Measurements from ENCODE around the gene VAV2. TPM values are rescaled to one million over a fixed set of nuclear protein-coding genes. Genes with fewer than 3 reads are reported as not detected.

The VAV2 gene
- total RNA-seq, 6 experiments from 2014 or later = 17.6 to 24.5 (median 21.7) TPM

DNA sequence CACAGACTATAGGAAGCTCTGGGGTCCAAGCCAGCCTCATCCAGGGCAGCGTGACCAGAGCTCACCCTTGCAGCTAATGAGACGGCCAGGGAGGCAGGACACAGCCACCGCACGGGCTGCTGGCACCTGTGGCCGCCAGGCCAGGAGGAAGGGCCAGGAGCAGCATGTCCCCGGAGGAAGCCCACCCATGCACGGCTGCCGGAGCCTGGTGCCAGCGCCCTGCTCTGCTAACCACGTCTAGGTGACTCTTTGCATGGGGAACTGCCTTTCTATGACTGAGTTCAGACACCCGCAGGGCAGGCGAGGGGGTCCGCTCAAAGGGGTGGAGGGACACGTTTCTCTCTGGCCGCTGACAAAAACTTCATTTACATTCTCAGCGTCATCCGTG, 185.5 kb downstream of the VAV2 start:
- Mint-ChIP-seq H3K4me3 (no peak overlapping the region), H3K36me3 (ENCODE audit: low read depth) (no peaks in the 10 kb centered on the region), H3K27ac (no peak overlapping the region), H3K27me3 (ENCODE audit: insufficient read depth) (peaks cover 2% of the 10 kb centered on the region), H3K4me1 (ENCODE audit: low read depth) (peaks cover 9% of the 10 kb centered on the region), H3K9me3 (no peaks in the 10 kb centered on the region)
- TF ChIP-seq, protein P1, sequence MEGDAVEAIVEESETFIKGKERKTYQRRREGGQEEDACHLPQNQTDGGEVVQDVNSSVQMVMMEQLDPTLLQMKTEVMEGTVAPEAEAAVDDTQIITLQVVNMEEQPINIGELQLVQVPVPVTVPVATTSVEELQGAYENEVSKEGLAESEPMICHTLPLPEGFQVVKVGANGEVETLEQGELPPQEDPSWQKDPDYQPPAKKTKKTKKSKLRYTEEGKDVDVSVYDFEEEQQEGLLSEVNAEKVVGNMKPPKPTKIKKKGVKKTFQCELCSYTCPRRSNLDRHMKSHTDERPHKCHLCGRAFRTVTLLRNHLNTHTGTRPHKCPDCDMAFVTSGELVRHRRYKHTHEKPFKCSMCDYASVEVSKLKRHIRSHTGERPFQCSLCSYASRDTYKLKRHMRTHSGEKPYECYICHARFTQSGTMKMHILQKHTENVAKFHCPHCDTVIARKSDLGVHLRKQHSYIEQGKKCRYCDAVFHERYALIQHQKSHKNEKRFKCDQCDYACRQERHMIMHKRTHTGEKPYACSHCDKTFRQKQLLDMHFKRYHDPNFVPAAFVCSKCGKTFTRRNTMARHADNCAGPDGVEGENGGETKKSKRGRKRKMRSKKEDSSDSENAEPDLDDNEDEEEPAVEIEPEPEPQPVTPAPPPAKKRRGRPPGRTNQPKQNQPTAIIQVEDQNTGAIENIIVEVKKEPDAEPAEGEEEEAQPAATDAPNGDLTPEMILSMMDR (IDR thresholded peaks at IDR 0.05) = no peak
- DNase-seq = no peak

DNA sequence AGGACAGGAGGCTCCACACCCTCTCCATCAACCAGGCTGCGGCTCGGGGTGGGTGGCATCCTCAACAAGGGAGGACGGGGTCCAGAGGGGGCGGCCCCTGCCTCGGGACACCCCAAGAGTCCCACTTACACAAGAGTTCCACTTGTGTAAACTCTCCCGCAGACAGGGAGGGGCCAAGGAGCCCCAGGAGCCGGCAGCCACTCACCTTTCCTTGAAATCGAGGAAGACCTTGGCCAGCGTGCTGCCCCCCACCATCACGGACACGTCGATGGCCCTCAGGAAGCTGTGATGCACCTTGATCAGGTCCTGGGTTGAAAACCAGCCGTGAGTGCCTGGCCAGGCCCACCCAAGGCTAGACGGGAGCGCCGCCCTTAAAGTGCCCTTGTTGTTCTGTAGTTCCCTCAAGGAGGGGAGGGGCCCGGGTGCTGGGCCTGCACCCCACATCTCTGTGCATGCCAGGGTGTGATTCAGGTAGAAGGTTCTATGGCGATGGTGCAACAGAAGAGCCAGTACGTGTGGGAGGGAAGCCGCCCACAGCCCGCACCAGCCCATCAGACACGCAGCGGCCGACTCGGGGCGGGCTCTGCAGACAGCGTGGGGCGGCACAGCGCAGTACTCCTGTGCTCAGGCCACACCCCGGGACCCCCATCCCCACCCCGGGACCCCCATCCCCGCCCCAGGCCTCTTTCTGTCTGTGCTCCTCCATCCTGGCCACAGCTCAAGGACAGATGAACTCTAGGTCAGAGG, 186.1 kb downstream of the VAV2 start:
- Mint-ChIP-seq H3K27ac (no peak overlapping the region), H3K36me3 (ENCODE audit: low read depth) (no peaks in the 10 kb centered on the region), H3K9me3 (no peaks in the 10 kb centered on the region), H3K4me1 (ENCODE audit: low read depth) (peaks cover 9% of the 10 kb centered on the region), H3K4me3 (no peak overlapping the region), H3K27me3 (ENCODE audit: insufficient read depth) (peaks cover 2% of the 10 kb centered on the region)
- TF ChIP-seq, protein P1 (IDR thresholded peaks at IDR 0.05) = no peak
- DNase-seq = no peak

DNA sequence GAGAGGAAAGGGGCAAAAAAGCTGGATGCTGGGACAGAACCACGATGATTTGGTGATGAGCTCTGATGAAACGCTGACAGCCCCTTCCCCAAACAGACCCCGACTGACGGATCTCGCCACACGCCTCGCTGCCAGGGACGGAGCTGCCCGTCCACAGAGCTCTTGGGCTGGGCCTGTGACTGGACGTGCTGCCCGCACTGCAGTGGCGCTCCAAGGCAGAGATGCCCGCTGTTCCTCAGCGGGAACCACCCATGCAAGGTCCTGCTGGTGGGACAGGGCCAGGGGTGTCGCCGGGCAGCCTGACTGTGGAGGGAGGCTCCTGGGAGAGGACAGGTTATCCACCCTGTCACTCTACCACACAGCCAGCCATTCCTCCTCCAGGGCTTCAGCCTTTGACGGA, 187.9 kb downstream of the VAV2 start:
- H3K36me3 Mint-ChIP-seq (ENCODE audit: low read depth) = no peaks in the 10 kb centered on the region
- H3K4me3 Mint-ChIP-seq = no peak overlapping the region
- no peaks in the 10 kb centered on the region for H3K9me3 Mint-ChIP-seq
- no peak overlapping the region for H3K27ac Mint-ChIP-seq
- TF ChIP-seq, protein P1 (IDR thresholded peaks at IDR 0.05) = no peak
- H3K27me3 Mint-ChIP-seq (ENCODE audit: insufficient read depth) = peaks cover 2% of the 10 kb centered on the region
- no peak for DNase-seq
- H3K4me1 Mint-ChIP-seq (ENCODE audit: low read depth) = peaks cover 9% of the 10 kb centered on the region

DNA sequence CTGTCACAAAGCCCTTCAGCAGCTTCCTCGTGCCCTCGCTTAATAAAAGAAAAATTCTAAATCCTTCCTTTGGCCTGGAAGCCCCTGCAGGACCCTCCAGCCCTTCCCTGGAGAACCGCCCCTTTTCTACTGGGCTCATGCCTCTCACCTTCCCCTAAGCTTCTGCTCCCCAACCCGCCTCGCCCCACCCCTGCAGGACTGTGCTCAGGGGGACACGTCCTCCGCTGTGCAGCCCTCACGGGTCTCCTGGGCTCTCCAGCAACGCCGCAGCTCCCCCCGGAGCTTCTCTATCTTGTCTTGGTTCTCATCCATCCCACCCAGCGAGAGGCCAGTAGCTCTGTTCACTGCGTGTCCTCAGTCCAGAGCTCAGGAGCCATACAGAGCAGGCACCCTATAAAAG, 188.4 kb downstream of the VAV2 start:
- Mint-ChIP-seq H3K27ac (no peak overlapping the region), H3K9me3 (no peaks in the 10 kb centered on the region), H3K36me3 (ENCODE audit: low read depth) (no peaks in the 10 kb centered on the region), H3K27me3 (ENCODE audit: insufficient read depth) (peaks cover 2% of the 10 kb centered on the region), H3K4me1 (ENCODE audit: low read depth) (peaks cover 9% of the 10 kb centered on the region), H3K4me3 (no peak overlapping the region)
- TF ChIP-seq, protein P1 (IDR thresholded peaks at IDR 0.05) = no peak
- DNase-seq = no peak

DNA sequence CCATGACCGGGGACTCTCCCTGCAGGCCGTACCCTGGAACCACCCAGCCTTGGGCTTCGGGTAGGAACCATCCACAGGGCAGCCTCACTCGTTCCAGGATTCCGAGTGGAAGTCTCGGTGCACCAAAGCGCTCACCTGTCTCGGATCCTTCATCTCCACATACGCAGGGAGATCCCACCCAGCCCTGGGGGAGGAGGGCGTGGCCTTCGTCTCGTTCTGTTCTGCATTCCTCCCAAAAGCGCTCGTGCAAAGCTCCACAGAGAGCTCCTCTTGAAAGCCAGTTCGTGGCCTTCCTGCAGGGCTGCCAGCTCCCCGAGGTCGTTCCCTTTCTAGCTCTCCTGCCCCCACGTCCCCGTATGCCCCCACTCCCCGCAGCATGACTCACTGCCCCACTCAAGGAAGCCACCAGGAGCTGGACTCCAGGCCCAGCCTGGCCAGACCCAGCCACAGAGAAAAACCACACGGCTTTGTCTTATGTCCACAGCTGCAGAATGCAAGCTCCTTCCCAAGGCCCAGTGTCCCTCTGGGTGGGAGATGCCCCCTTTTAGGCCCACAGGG, 189.0 kb downstream of the VAV2 start:
- H3K9me3 Mint-ChIP-seq = no peaks in the 10 kb centered on the region
- no peaks in the 10 kb centered on the region for H3K36me3 Mint-ChIP-seq (ENCODE audit: low read depth)
- peaks cover 2% of the 10 kb centered on the region for H3K27me3 Mint-ChIP-seq (ENCODE audit: insufficient read depth)

More for the DNA sequence above, 189.0 kb downstream of the VAV2 start:
- no peak overlapping the region for H3K27ac Mint-ChIP-seq
- DNase-seq = no peak
- peaks cover 9% of the 10 kb centered on the region for H3K4me1 Mint-ChIP-seq (ENCODE audit: low read depth)
- H3K4me3 Mint-ChIP-seq = no peak overlapping the region
- TF ChIP-seq, protein P1 (IDR thresholded peaks at IDR 0.05) = no peak
